HL-60 (cell line): ENCODE measurements around the gene TBC1D17.

Experiments
- GABPA ChIP-seq: IDR thresholded peaks from 2 replicates; pipeline ENCODE4 v1.6.1; 2012; ENCODE audit warnings: low read depth
- POLR2AphosphoS5 ChIP-seq: IDR thresholded peaks from 2 replicates; pipeline ENCODE4 v1.6.1; 2012; ENCODE audit warnings: low read depth
- SPI1 ChIP-seq: IDR thresholded peaks from 2 replicates; pipeline ENCODE4 v1.6.1; 2012; ENCODE audit warnings: low read depth, mild to moderate bottlenecking, borderline replicate concordance
- TF ChIP-seq, protein P1 (sequence below): IDR thresholded peaks from one replicate; pipeline ENCODE4 v1.5.1; 2011; ENCODE audit warnings: low read length, control low read depth, inconsistent platforms; ENCODE audit not compliant: insufficient read depth
- TF ChIP-seq, protein P2 (sequence below): IDR thresholded peaks from 2 replicates; pipeline ENCODE4 v1.6.1; 2012; ENCODE audit warnings: low read depth; ENCODE audit not compliant: insufficient replicate concordance

DNA sequence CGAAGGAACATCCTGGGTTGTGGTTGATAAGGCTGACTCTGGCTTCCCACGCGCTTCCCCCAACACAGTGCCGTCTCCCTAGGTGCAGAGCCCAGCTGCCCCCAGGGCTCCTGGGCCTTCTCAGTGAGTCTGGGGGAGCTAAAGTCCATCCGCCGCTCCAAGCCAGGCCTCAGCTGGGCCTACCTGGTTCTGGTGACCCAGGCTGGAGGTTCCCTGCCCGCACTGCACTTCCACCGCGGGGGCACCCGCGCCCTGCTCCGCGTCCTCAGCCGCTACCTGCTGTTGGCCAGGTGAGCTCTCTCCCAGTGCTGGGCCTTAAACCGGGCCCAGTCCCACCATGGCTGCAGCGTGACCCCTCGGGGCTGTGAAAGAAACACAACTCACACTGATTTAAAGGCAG, 3.7 kb downstream of the TBC1D17 start:
- TF ChIP-seq, protein P1, sequence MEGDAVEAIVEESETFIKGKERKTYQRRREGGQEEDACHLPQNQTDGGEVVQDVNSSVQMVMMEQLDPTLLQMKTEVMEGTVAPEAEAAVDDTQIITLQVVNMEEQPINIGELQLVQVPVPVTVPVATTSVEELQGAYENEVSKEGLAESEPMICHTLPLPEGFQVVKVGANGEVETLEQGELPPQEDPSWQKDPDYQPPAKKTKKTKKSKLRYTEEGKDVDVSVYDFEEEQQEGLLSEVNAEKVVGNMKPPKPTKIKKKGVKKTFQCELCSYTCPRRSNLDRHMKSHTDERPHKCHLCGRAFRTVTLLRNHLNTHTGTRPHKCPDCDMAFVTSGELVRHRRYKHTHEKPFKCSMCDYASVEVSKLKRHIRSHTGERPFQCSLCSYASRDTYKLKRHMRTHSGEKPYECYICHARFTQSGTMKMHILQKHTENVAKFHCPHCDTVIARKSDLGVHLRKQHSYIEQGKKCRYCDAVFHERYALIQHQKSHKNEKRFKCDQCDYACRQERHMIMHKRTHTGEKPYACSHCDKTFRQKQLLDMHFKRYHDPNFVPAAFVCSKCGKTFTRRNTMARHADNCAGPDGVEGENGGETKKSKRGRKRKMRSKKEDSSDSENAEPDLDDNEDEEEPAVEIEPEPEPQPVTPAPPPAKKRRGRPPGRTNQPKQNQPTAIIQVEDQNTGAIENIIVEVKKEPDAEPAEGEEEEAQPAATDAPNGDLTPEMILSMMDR: no peak
- TF ChIP-seq, protein P2, sequence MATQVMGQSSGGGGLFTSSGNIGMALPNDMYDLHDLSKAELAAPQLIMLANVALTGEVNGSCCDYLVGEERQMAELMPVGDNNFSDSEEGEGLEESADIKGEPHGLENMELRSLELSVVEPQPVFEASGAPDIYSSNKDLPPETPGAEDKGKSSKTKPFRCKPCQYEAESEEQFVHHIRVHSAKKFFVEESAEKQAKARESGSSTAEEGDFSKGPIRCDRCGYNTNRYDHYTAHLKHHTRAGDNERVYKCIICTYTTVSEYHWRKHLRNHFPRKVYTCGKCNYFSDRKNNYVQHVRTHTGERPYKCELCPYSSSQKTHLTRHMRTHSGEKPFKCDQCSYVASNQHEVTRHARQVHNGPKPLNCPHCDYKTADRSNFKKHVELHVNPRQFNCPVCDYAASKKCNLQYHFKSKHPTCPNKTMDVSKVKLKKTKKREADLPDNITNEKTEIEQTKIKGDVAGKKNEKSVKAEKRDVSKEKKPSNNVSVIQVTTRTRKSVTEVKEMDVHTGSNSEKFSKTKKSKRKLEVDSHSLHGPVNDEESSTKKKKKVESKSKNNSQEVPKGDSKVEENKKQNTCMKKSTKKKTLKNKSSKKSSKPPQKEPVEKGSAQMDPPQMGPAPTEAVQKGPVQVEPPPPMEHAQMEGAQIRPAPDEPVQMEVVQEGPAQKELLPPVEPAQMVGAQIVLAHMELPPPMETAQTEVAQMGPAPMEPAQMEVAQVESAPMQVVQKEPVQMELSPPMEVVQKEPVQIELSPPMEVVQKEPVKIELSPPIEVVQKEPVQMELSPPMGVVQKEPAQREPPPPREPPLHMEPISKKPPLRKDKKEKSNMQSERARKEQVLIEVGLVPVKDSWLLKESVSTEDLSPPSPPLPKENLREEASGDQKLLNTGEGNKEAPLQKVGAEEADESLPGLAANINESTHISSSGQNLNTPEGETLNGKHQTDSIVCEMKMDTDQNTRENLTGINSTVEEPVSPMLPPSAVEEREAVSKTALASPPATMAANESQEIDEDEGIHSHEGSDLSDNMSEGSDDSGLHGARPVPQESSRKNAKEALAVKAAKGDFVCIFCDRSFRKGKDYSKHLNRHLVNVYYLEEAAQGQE: no peak
- TF ChIP-seq POLR2AphosphoS5 (no peak), GABPA (no peak), SPI1 (no peak)
